K562 (cell line): Measurements from ENCODE around the gene GAK. TPM values are rescaled to one million over a fixed set of nuclear protein-coding genes. Genes with fewer than 3 reads are reported as not detected.

Experiments used
- ATAC-seq: fragments of 200-7000 bp; cut with Tn5 transposase; 3 replicates; pipeline ENCODE4 v1.9.1; 2020; ENCODE audit warnings: moderate library complexity
- BruUV-seq: library from RNA; stranded (reverse); fragments of 400-500 nt; replicated peaks from 2 replicates; lab custom pipeline; 2021; lab: Mats Ljungman, UMichigan
- CTCF ChIA-PET: fragments of 300-600 bp; formaldehyde crosslinking; extraction: SDS; loops from one replicate; lab custom pipeline; 2021; ENCODE audit warnings: low intra/inter-chr PET ratio; lab: Yijun Ruan, JAX
- POLR2A ChIA-PET: fragments of 300-600, 350-650 bp; sonication (Branson Sonifier 250); formaldehyde crosslinking; extraction: SDS; loops from one replicate; lab custom pipeline; 2021; ENCODE audit warnings: antibody characterized with exemption, inconsistent platforms; lab: Yijun Ruan, JAX
- DNase-seq, 4 experiments: peaks; one replicate each; pipeline versions ENCODE4 v3.0.0 to v3.0.0-alpha.2; 2011 to 2018; ENCODE audit warnings: low spot score in 3 of 4, mixed read lengths in 3 of 4; ENCODE audit errors: extremely low read depth in 1 of 4
- FAIRE-seq: peaks from 2 replicates; lab custom pipeline; 2011; peaks lifted over from hg19 to GRCh38; lab: Jason Lieb, UNC
- H2AFZ ChIP-seq: 2 replicates; pipeline ENCODE4 v1.6.0; 2011; ENCODE audit warnings: low read depth, low read length, control low read depth, inconsistent platforms
- H3K27ac ChIP-seq: fragments of 200-600 bp; 3 replicates; pipeline ENCODE4 v1.8.0; 2011; ENCODE audit warnings: low read depth, mild to moderate bottlenecking, control low read depth, inconsistent platforms, low read length, moderate library complexity, mixed read lengths; ENCODE audit errors: extremely low read depth
- H3K27me3 ChIP-seq, 2 experiments: fragments of 300-600 bp in 1 of 2; 2 replicates in 1 of 2; 3 replicates in 1 of 2; pipeline versions ENCODE4 v1.6.0 to v1.8.0; 2011; ENCODE audit warnings: inconsistent platforms in 2 of 2, low read length in 2 of 2, mild to moderate bottlenecking in 1 of 2, mixed read lengths in 1 of 2, moderate library complexity in 1 of 2; ENCODE audit not compliant: control insufficient read depth in 2 of 2, insufficient read depth in 2 of 2
- H3K36me3 ChIP-seq: fragments of 300-600 bp; 3 replicates; pipeline ENCODE4 v1.8.0; 2011; ENCODE audit warnings: mild to moderate bottlenecking, low read length, inconsistent platforms; ENCODE audit not compliant: control insufficient read depth, insufficient read depth
- H3K4me1 ChIP-seq, 2 experiments: fragments of 200-600 bp in 1 of 2; replicated peaks in 1 of 2; 2 replicates in 1 of 2; 3 replicates in 1 of 2; pipeline versions ENCODE4 v1.5.1 to v1.8.0; 2011; ENCODE audit warnings: inconsistent platforms in 2 of 2, low read length in 2 of 2, mild to moderate bottlenecking in 1 of 2, mixed read lengths in 1 of 2, moderate library complexity in 1 of 2; ENCODE audit not compliant: control insufficient read depth in 2 of 2, insufficient read depth in 2 of 2
- H3K4me2 ChIP-seq: 2 replicates; pipeline ENCODE4 v1.6.1; 2011; ENCODE audit warnings: low read length, control low read depth, inconsistent platforms, mixed read lengths; ENCODE audit not compliant: insufficient read depth
- H3K4me3 ChIP-seq: fragments of 200-600 bp; sonication (generic), shearing (Covaris generic); 2 replicates; pipeline ENCODE4 v1.5.1; 2016; ENCODE audit warnings: control low read depth, inconsistent platforms
- H3K79me2 ChIP-seq: fragments of 200-600 bp; 3 replicates; pipeline ENCODE4 v1.8.0; 2011; ENCODE audit warnings: low read length, inconsistent platforms; ENCODE audit not compliant: control insufficient read depth, insufficient read depth
- H3K9ac ChIP-seq, 2 experiments: 2 replicates each; pipeline versions ENCODE4 v1.6.0 to v1.6.1; 2011; ENCODE audit warnings: low read depth in 2 of 2, low read length in 2 of 2, control low read depth in 1 of 2, inconsistent platforms in 1 of 2, mild to moderate bottlenecking in 1 of 2, mixed read lengths in 1 of 2; ENCODE audit not compliant: insufficient read depth in 1 of 2
- H3K9me1 ChIP-seq: one replicate; pipeline ENCODE4 v1.6.0; 2011; ENCODE audit warnings: inconsistent platforms, mild to moderate bottlenecking, low read length, moderate library complexity; ENCODE audit not compliant: control insufficient read depth, insufficient read depth
- H3K9me3 ChIP-seq: replicated peaks from 2 replicates; pipeline ENCODE4 v1.5.1; 2011; ENCODE audit warnings: low read depth, low read length, inconsistent platforms; ENCODE audit not compliant: control insufficient read depth, insufficient read depth
- H4K20me1 ChIP-seq: replicated peaks from 2 replicates; pipeline ENCODE4 v1.6.1; 2011; ENCODE audit warnings: low read length, inconsistent platforms, mixed read lengths; ENCODE audit not compliant: control insufficient read depth, insufficient read depth
- CBX3 ChIP-seq, 2 experiments: IDR thresholded peaks; 1 replicate in 1 of 2; 2 replicates in 1 of 2; pipeline ENCODE4 v1.6.1; 2012; ENCODE audit warnings: inconsistent platforms in 2 of 2, low read length in 2 of 2, borderline replicate concordance in 1 of 2, control low read depth in 1 of 2
- COPS2 ChIP-seq: fragments of 450-650 bp; conservative IDR thresholded peaks from 2 replicates; pipeline ENCODE4 v1.6.1; 2016; ENCODE audit warnings: mild to moderate bottlenecking, moderate library complexity
- EZH2 ChIP-seq: IDR thresholded peaks from 2 replicates; pipeline ENCODE4 v1.6.1; 2012; ENCODE audit warnings: low read depth, mild to moderate bottlenecking, inconsistent platforms, low read length, borderline replicate concordance
- ILK ChIP-seq: fragments of 450-650 bp; IDR thresholded peaks from 2 replicates; pipeline ENCODE4 v1.6.1; 2016; ENCODE audit warnings: missing genetic modification characterization, low read depth, mild to moderate bottlenecking, missing compliant biosample characterization, moderate library complexity, borderline replicate concordance
- MCM2 ChIP-seq: fragments of 450-650 bp; IDR thresholded peaks from 2 replicates; pipeline ENCODE4 v1.6.1; 2017; ENCODE audit warnings: low read depth, mild to moderate bottlenecking
- NFXL1 ChIP-seq: fragments of 450-650 bp; formaldehyde crosslinking; IDR thresholded peaks from 2 replicates; pipeline ENCODE4 v1.4.0; 2021; ENCODE audit warnings: mild to moderate bottlenecking
- POLR3G ChIP-seq: IDR thresholded peaks from 2 replicates; pipeline ENCODE4 v1.6.1; 2011; ENCODE audit not compliant: insufficient read length, insufficient replicate concordance; ENCODE audit errors: extremely low read depth
- WGBS: fragments of 100-300 bp; shearing (Covaris generic); methylation state at CpG from one replicate; pipeline ENCODE4 v1.1.6; 2016; ENCODE audit warnings: low coverage, mixed read lengths; ENCODE audit not compliant: insufficient coverage; ENCODE audit errors: missing lambda C conversion rate; 5-methylcytosine and 5-hydroxymethylcytosine counted together
- in situ Hi-C: fragments of 300-500 bp; cut with MboI; formaldehyde crosslinking; loops from 4 replicates; pipeline ENCODE4 v1.15.0; 2018; ENCODE audit warnings: inconsistent platforms, mixed read lengths
- intact Hi-C: fragments of 100-400 bp; cut with micrococcal nuclease; formaldehyde crosslinking; loops from 2 replicates; pipeline ENCODE4 v1.14.2; 2022
- polyA plus RNA-seq, 8 experiments: library from polyadenylated mRNA; depleted of rRNA in 4 of 8; stranded (reverse) in 5 of 8; unstranded in 3 of 8; fragments of >200 nt; fragmentation: Nextera tagmentation in 2 of 8; fragmentation: Illumina TruSeq in 1 of 8; extraction: Ambion mirVana in 2 of 8; extraction: Trizol in 1 of 8; gene quantifications; 2 replicates each; pipeline versions ENCODE4 v1.2.1 to v1.2.3, GENCODE V29; 2011 to 2014; ENCODE audit warnings: inconsistent platforms in 1 of 8, missing spikeins in 1 of 8
- total RNA-seq, 7 experiments: library from RNA; depleted of rRNA in 6 of 7; stranded (reverse); fragments of >200 nt in 6 of 7; fragmentation: Illumina TruSeq in 2 of 7; extraction: Trizol in 2 of 7; gene quantifications; 2 replicates each; pipeline versions ENCODE4 v1.2.1 to v1.2.3, GENCODE V29; 2011 to 2021; ENCODE audit warnings: low replicate concordance in 1 of 7
- TF ChIP-seq, protein P1 (sequence below), 2 experiments: fragments of 450-650 bp; IDR thresholded peaks; 2 replicates each; pipeline ENCODE4 v1.6.1; 2018; ENCODE audit warnings: mild to moderate bottlenecking in 2 of 2, low read depth in 1 of 2; ENCODE audit not compliant: partially characterized antibody in 2 of 2

GAK gene
- total and polyA plus RNA-seq, 9 of the 15 experiments (the other 6 are each of a cell fraction or from before 2014, with no cell fraction given): 1.3 to 102 (median 16.2) TPM

DNA sequence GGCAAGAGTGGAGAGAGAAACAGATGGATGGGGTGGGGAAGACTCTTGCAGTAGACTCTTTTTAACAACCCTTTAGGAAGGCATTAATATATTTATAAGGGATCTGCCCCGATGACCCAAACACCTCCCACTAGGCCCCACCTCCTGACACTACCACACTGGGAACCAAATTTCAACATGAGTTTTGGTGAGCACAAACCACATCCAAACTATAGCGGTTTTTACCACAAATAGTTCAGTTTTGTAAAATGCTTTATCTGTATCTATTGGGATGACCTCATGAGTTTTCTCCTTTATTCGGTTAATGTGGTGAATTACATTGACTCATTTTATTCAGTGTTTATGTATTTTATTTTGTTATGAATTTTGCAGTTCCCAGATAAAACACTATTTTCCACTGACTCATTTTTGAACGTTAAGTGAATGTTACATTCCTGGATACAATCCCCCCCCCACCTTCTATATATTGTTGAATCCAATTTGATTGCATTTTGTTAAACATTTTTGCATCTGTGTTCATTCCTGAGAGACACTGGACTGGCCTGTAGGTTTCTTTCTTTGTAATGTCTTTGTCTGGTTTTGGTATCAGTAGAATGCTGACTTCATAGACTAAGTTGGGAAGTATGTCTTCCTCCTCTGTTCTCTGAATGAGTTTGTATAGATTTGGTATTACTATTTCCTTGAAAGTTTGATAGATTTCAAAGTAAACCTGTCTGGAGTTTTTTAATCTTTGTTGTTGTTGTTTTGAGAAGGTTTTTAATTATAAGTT, 92.3 kb downstream of the GAK start:
- no peak for FAIRE-seq
- in situ Hi-C loops: no loop called here

GRCh38 chr4:837772-838171, 94.3 kb downstream of the GAK start:
- WGBS: 17% methylated on average over 1 of the region's 1 CpG
- FAIRE-seq (no peak), DNase-seq (no peak), ATAC-seq (no peak)
- H3K9me1 ChIP-seq: no peaks in the 10 kb centered on the region
- ChIA-PET CTCF (no interaction called here), POLR2A (no interaction called here)
- no peak overlapping the region for H2AFZ ChIP-seq
- TF ChIP-seq EZH2 (no peak), ILK (no peak), CBX3 (IDR thresholded peaks at IDR 0.05; ENCODE audit: borderline replicate concordance in 1 of 2, low read length in 2 of 2) (peak in 1 of 2 experiments; percentile 25; a peak in 1 of 3 replicates), MCM2 (no peak), POLR3G (no peak), NFXL1 (CRISPR knock-in tag) (no peak)
- TF ChIP-seq, protein P1, sequence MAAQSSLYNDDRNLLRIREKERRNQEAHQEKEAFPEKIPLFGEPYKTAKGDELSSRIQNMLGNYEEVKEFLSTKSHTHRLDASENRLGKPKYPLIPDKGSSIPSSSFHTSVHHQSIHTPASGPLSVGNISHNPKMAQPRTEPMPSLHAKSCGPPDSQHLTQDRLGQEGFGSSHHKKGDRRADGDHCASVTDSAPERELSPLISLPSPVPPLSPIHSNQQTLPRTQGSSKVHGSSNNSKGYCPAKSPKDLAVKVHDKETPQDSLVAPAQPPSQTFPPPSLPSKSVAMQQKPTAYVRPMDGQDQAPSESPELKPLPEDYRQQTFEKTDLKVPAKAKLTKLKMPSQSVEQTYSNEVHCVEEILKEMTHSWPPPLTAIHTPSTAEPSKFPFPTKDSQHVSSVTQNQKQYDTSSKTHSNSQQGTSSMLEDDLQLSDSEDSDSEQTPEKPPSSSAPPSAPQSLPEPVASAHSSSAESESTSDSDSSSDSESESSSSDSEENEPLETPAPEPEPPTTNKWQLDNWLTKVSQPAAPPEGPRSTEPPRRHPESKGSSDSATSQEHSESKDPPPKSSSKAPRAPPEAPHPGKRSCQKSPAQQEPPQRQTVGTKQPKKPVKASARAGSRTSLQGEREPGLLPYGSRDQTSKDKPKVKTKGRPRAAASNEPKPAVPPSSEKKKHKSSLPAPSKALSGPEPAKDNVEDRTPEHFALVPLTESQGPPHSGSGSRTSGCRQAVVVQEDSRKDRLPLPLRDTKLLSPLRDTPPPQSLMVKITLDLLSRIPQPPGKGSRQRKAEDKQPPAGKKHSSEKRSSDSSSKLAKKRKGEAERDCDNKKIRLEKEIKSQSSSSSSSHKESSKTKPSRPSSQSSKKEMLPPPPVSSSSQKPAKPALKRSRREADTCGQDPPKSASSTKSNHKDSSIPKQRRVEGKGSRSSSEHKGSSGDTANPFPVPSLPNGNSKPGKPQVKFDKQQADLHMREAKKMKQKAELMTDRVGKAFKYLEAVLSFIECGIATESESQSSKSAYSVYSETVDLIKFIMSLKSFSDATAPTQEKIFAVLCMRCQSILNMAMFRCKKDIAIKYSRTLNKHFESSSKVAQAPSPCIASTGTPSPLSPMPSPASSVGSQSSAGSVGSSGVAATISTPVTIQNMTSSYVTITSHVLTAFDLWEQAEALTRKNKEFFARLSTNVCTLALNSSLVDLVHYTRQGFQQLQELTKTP (IDR thresholded peaks at IDR 0.05; ENCODE audit: low read depth in 1 of 2, partially characterized antibody in 2 of 2): peak in 1 of 2 experiments; percentile 69
- H3K27me3 ChIP-seq: peaks cover 14 to 27% of the 10 kb centered on the region in 2 experiments; a peak in 4 of 5 replicates
- no peak overlapping the region for H3K9ac ChIP-seq
- H4K20me1 ChIP-seq: no peaks in the 10 kb centered on the region
- no peaks in the 10 kb centered on the region for H3K79me2 ChIP-seq
- intact Hi-C loops (no loop called here), in situ Hi-C loops (no loop called here)
- peaks cover 0 to 30% of the 10 kb centered on the region in 2 experiments; a peak in 2 of 5 replicates for H3K4me1 ChIP-seq
- no peak overlapping the region for H3K4me3 ChIP-seq
- H3K4me2 ChIP-seq: no peak overlapping the region
- no peak overlapping the region for H3K27ac ChIP-seq
- peaks cover 2% of the 10 kb centered on the region; the same call in 1 of the 2 replicates for H3K9me3 ChIP-seq
- no TSS peak for BruUV-seq
- H3K36me3 ChIP-seq: no peaks in the 10 kb centered on the region

More for the DNA sequence above, 92.3 kb downstream of the GAK start:
- H3K9me3 ChIP-seq: peaks cover 2% of the 10 kb centered on the region; the same call in 1 of the 2 replicates
- H2AFZ ChIP-seq: no peak overlapping the region
- WGBS: 37% methylated on average over 4 of the region's 4 CpGs
- H3K36me3 ChIP-seq: 0 out of 3 replicates have a peak, but pooled peaks cover 2% of the 10 kb centered on the region
- ATAC-seq (no peak), DNase-seq (no peak)
- H3K4me3 ChIP-seq: no peak overlapping the region
- TF ChIP-seq COPS2: no peak
- no peaks in the 10 kb centered on the region for H3K9me1 ChIP-seq
- intact Hi-C loops: no loop called here
- no TSS peak for BruUV-seq
- no peak overlapping the region for H3K27ac ChIP-seq
- H3K4me1 ChIP-seq: peaks cover 0 to 17% of the 10 kb centered on the region in 2 experiments; a peak in 2 of 5 replicates
- peaks cover 0 to 7% of the 10 kb centered on the region in 2 experiments; a peak in 3 of 5 replicates for H3K27me3 ChIP-seq
- POLR2A ChIA-PET: no interaction called here
- no peaks in the 10 kb centered on the region for H4K20me1 ChIP-seq
- H3K4me2 ChIP-seq: no peak overlapping the region
- H3K9ac ChIP-seq: no peak overlapping the region
- H3K79me2 ChIP-seq: no peaks in the 10 kb centered on the region
- CTCF ChIA-PET: no interaction called here
